Keratinocyte (primary cell): ENCODE results near the gene TRIP6. TPM values are rescaled to one million over a fixed set of nuclear protein-coding genes. Genes with fewer than 3 reads are reported as not detected.

Source experiments
- DNase-seq: peaks from one replicate; pipeline ENCODE4 v3.0.0-alpha.2; 2011; ENCODE audit warnings: low read depth, missing footprints, low spot score
- FAIRE-seq: peaks from 2 replicates; lab custom pipeline; 2011; peaks lifted over from hg19 to GRCh38; lab: Jason Lieb, UNC
- H2AFZ ChIP-seq: 2 replicates; pipeline ENCODE4 v1.6.0; 2012; ENCODE audit warnings: low read length, control low read depth, inconsistent platforms; ENCODE audit not compliant: control insufficient read depth
- H3K27ac ChIP-seq: 2 replicates; pipeline ENCODE4 v1.5.1; 2011; ENCODE audit warnings: low read length; ENCODE audit not compliant: control insufficient read depth, insufficient read depth
- H3K27me3 ChIP-seq: 3 replicates; pipeline ENCODE4 v1.6.0; 2011; ENCODE audit warnings: low read length; ENCODE audit not compliant: control insufficient read depth, insufficient read depth; ENCODE audit errors: extremely low read depth
- H3K36me3 ChIP-seq, 2 experiments: 2 replicates in 1 of 2; 3 replicates in 1 of 2; pipeline ENCODE4 v1.5.1; 2011; ENCODE audit warnings: low read length in 2 of 2, mild to moderate bottlenecking in 1 of 2; ENCODE audit not compliant: control insufficient read depth in 2 of 2, insufficient read depth in 2 of 2; ENCODE audit errors: extremely low read depth in 1 of 2
- H3K4me1 ChIP-seq: 3 replicates; pipeline ENCODE4 v1.5.1; 2011; ENCODE audit warnings: low read length; ENCODE audit not compliant: control insufficient read depth, insufficient read depth; ENCODE audit errors: extremely low read depth
- H3K4me2 ChIP-seq: 3 replicates; pipeline ENCODE4 v1.6.0; 2011; ENCODE audit warnings: low read depth, low read length; ENCODE audit not compliant: control insufficient read depth, insufficient read depth; ENCODE audit errors: extremely low read depth
- H3K4me3 ChIP-seq, 3 experiments: fragments of 200-600 bp in 1 of 3; sonication (generic) in 1 of 3; 2 replicates in 2 of 3; 3 replicates in 1 of 3; pipeline ENCODE4 v1.5.1; 2011 to 2016; ENCODE audit warnings: low read length in 3 of 3, mild to moderate bottlenecking in 3 of 3, control low read depth in 2 of 3, inconsistent platforms in 1 of 3, low read depth in 1 of 3, mixed read lengths in 1 of 3, mixed run types in 1 of 3, moderate library complexity in 1 of 3; ENCODE audit not compliant: control insufficient read depth in 2 of 3, insufficient read depth in 2 of 3; ENCODE audit errors: extremely low read depth in 1 of 3
- H3K79me2 ChIP-seq: 2 replicates; pipeline ENCODE4 v1.6.0; 2012; ENCODE audit warnings: low read length; ENCODE audit not compliant: control insufficient read depth, insufficient read depth
- H3K9ac ChIP-seq: 3 replicates; pipeline ENCODE4 v1.6.0; 2011; ENCODE audit warnings: low read length; ENCODE audit not compliant: control insufficient read depth, insufficient read depth; ENCODE audit errors: extremely low read depth
- H3K9me1 ChIP-seq: 3 replicates; pipeline ENCODE4 v1.6.0; 2011; ENCODE audit warnings: low read length; ENCODE audit not compliant: control insufficient read depth, insufficient read depth; ENCODE audit errors: extremely low read depth
- H3K9me3 ChIP-seq: 2 replicates; pipeline ENCODE4 v1.5.1; 2012; ENCODE audit warnings: low read depth, low read length; ENCODE audit not compliant: control insufficient read depth
- H4K20me1 ChIP-seq: 3 replicates; pipeline ENCODE4 v1.6.0; 2011; ENCODE audit warnings: low read length; ENCODE audit not compliant: control insufficient read depth, insufficient read depth; ENCODE audit errors: extremely low read depth
- CTCF ChIP-seq, 3 experiments: IDR thresholded peaks in 1 of 3; conservative IDR thresholded peaks in 1 of 3; optimal IDR thresholded peaks in 1 of 3; 2 replicates in 2 of 3; 3 replicates in 1 of 3; pipeline versions ENCODE3 to v1.5.1; 2011; ENCODE audit warnings: low read length in 3 of 3, mild to moderate bottlenecking in 3 of 3, moderate library complexity in 2 of 3, control low read depth in 1 of 3, inconsistent platforms in 1 of 3; ENCODE audit not compliant: insufficient read depth in 2 of 3; ENCODE audit errors: extremely low read depth in 1 of 3
- EZH2 ChIP-seq: IDR thresholded peaks from one replicate; pipeline ENCODE4 v1.6.1; 2012; ENCODE audit warnings: inconsistent platforms, mild to moderate bottlenecking, low read length, moderate library complexity
- dilution Hi-C: fragments of 300-500 bp; cut with MboI; formaldehyde crosslinking; loops from one replicate; pipeline ENCODE4 v1.7.0; 2020; ENCODE audit warnings: low sequenced_read_pairs; ENCODE audit not compliant: extremely low pct_ligation_motif_present
- polyA plus RNA-seq, 5 experiments: library from polyadenylated mRNA; depleted of rRNA in 3 of 5; stranded (reverse) in 3 of 5; stranded (forward) in 1 of 5; unstranded in 1 of 5; fragments of >200 nt; gene quantifications; 1 replicate in 1 of 5; 2 replicates in 3 of 5; 3 replicates in 1 of 5; pipeline versions ENCODE4 v1.2.1 to v1.2.3, GENCODE V29; 2011 to 2012; ENCODE audit warnings: missing spikeins in 2 of 5, low read depth in 1 of 5, low replicate concordance in 1 of 5

TRIP6 gene
- polyA plus RNA-seq, 1 donor (not counting 4 experiments of a cell fraction or from before 2014, with no cell fraction given) = 83.8 TPM

- H3K27ac ChIP-seq = no peak overlapping the region
- H3K9ac ChIP-seq = no peak overlapping the region
- DNase-seq = no peak
- no peak for FAIRE-seq
- H3K4me2 ChIP-seq = no peak overlapping the region
- H3K36me3 ChIP-seq = peaks cover 54 to 60% of the 10 kb centered on the region in 2 experiments
- peaks cover 5% of the 10 kb centered on the region for H4K20me1 ChIP-seq
- H3K4me3 ChIP-seq = no peak overlapping the region
- peaks cover 14% of the 10 kb centered on the region for H3K4me1 ChIP-seq
- peaks cover 47% of the 10 kb centered on the region for H3K79me2 ChIP-seq
- no peaks in the 10 kb centered on the region for H3K9me3 ChIP-seq
- H3K9me1 ChIP-seq = no peaks in the 10 kb centered on the region
- dilution Hi-C loops = loop anchor here (10.0 kb wide), 1 partner anchor 60 kb away; the partner anchor contains the start of gene MUC3A
- no peak overlapping the region for H2AFZ ChIP-seq
- TF ChIP-seq EZH2 = no peak
- no peak for TF ChIP-seq CTCF (optimal IDR thresholded peaks at IDR 0.05 in 1 of 3, IDR thresholded peaks at IDR 0.05 in 1 of 3, conservative IDR thresholded peaks at IDR 0.05 in 1 of 3; ENCODE audit: extremely low read depth in 1 of 3, insufficient read depth in 2 of 3, low read length in 3 of 3)
- H3K27me3 ChIP-seq = no peaks in the 10 kb centered on the region
These were observed 17.7 kb downstream of the TRIP6 start for GRCh38 chr7:100884736-100885439.

- H3K9me1 ChIP-seq = no peaks in the 10 kb centered on the region
- no peak overlapping the region for H3K4me3 ChIP-seq
- dilution Hi-C loops = loop anchor here (10.0 kb wide), 1 partner anchor 59 kb away; the partner anchor contains the start of gene MUC3A
- H3K36me3 ChIP-seq = peaks cover 50 to 59% of the 10 kb centered on the region in 2 experiments
- no peak for DNase-seq
- no peak for FAIRE-seq
- H3K4me2 ChIP-seq = no peak overlapping the region
- no peak overlapping the region for H3K27ac ChIP-seq
- TF ChIP-seq CTCF (optimal IDR thresholded peaks at IDR 0.05 in 1 of 3, IDR thresholded peaks at IDR 0.05 in 1 of 3, conservative IDR thresholded peaks at IDR 0.05 in 1 of 3; ENCODE audit: extremely low read depth in 1 of 3, insufficient read depth in 2 of 3, low read length in 3 of 3) (no peak), EZH2 (no peak)
- H3K4me1 ChIP-seq = peaks cover 19% of the 10 kb centered on the region
- H2AFZ ChIP-seq = no peak overlapping the region
- H3K27me3 ChIP-seq = no peaks in the 10 kb centered on the region
- no peaks in the 10 kb centered on the region for H3K9me3 ChIP-seq
- H4K20me1 ChIP-seq = peaks cover 3% of the 10 kb centered on the region
- H3K9ac ChIP-seq = no peak overlapping the region
- peaks cover 41% of the 10 kb centered on the region for H3K79me2 ChIP-seq
These were observed 18.4 kb downstream of the TRIP6 start for GRCh38 chr7:100885440-100886141.
